ENCODE measurements around the gene BANF2.

The BANF2 gene

DNA sequence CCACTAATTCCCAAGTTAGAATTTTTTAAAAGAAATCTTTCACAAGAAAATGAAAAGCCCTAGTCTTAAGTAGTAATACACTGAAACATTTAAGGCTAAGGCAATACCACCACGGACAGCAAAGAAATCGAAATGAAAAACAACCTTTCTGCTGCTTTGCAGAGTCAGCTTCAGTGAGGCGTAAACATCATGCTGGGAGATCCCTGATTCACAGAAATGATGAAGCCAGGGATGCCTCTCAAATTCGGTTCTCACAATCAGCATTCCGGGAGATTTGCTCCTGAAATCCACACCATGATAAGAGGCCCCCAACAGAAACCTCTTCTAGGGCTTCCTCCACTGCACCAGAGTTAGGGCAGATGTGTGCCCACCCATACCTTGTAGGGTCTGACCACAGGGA is 36.3 kb upstream of the BANF2 start:
- DNase-seq, result no peak

DNA sequence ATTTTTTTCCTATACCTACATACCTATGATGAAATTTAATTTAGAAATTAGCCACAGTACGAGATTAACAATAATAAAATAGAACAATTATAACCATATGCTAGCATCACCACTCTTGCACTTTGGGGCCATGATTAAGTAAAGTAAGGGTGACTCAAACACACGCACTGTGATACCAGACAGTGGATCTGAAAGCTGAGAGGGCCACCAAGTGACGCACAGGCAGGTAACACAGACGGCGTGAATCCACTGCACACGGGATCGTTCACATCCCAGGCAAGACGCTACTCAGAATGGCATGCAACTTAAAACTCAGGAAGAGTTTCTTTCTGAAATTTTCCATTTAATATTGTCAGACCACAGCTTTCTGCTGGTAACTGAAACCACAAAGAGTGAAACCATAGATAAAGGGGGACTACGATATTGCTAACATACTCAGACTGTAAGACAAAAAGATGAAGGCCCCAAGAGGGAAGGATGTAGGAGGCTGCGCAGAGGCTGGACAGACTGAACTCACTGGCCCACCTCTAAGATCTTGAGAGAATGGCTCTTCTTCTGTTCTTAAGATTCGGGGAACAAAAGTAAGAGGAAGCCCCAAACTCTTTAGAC is 35.6 kb upstream of the BANF2 start:
- no peak for DNase-seq

DNA sequence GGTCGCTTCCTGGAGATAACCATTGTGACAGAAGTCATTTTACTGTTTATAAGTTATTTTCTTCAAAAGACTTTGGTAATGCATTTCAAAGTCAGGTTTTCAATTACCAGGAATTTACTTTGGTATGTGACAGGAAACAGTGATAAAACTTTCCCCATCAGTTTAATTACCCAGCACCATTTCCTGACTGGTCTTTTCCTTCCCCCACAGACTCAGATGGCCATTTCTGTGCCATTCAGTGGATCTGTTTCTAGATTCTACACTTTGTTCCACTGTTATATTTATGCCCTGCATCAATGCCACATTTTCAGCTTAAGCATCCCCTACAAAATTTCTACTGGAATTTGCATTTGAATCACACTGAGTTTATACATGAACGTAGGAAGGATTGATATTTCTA is 34.0 kb upstream of the BANF2 start:
- DNase-seq, result no peak

DNA sequence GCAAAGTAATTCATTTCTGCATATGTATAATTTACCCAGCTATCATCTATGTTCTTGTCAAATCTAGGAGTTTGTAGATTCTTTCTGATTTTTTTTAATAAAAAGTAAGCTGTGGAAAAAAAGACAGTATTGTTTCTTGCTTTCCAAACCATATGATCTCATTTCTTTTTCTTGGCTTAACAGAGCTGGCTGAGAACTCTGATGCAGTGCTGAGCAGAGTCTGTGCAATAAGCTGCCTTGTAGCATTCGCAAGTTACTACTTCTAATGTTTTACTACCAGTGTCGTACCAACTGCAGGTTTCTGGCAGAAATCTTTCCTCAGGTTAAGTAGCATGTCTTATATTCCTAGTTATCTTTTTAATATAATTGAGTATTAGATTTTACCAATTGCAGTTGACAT is 33.3 kb upstream of the BANF2 start:
- no peak for DNase-seq

DNA sequence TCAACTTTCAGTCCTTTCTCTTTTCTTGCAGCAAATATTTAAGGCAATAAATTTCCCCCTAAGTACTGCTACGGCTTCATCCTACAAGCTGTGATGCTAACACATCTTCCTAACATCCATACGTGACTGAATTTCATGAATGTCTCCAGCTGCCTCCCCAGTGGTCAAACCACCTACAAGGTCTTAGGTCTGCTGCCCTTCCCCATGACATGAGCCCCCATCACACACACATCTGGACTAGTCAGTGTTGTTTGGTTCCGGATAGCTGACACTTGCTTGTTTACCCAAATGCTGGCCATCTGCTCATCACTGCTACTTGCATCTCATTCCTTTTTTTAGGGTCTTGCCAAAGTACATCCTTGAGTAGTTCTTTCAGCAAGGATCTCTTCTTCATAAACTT is 32.3 kb upstream of the BANF2 start:
- no peak for DNase-seq

DNA sequence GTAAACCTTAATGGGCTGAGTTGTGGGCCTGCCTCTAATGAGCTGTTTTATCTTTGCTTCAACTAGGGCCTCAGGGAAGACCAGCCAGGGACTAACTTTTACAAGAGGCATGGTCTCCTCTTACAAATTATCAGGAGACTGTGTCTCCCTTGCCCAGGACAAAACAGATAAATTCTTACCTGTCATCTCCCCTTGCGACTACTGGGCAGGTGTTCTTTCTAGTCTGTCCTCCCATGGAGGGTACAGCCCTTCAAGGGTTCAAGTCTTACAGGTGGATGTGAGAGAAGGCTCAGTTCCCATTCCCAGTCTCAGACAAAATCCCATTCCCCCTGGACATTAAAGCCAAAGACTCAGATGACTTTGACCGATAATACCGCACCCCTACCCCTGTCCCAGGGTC is 31.3 kb upstream of the BANF2 start:
- DNase-seq, result no peak

DNA sequence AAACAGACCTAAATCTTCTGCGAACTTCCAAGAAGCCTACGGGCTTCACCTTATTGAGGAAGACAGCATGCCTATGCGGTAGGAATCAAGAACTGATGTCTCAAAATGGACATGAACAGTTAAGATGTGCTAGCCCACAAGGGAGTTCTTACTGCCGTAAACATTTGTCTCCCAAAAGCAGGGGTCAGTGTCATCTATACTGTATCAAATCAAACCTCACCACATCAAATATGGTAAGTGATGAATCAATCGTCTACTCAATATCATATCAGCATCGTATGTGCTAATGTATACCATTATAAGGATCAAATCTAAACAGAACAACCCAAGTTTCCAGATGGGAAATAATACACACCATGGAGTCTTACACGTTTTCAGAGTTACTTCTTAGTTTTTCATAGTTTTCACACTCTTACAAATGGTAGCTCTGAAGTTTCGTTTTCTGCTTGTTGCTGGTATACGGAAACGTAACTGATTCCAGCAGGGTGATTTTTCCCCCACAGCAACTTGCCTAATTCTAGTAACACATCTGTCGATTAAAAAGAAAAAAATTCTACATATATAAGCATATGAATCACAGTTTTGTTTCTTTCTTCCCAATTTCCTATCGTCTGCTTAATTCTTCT is 30.3 kb upstream of the BANF2 start:
- DNase-seq, result no peak

DNA sequence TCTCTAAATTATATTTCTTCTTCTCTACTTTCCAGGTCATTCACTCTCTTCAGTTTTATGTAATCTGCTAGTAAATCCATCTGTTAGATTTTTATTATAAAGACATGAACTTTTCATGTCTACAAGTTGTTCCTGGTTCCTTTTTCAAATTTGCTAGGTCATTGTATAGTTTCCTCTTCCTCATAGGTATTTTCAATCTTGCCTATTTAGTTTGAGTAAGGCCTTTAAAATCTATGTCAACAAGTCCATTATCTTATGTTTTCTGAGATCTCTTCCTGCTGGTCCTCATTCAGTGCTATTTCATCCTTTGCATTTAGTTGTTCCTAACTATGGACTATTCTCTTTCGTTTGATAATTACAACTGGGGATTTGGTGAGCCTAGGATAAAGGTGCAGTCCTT is 28.8 kb upstream of the BANF2 start:
- no peak for DNase-seq

DNA sequence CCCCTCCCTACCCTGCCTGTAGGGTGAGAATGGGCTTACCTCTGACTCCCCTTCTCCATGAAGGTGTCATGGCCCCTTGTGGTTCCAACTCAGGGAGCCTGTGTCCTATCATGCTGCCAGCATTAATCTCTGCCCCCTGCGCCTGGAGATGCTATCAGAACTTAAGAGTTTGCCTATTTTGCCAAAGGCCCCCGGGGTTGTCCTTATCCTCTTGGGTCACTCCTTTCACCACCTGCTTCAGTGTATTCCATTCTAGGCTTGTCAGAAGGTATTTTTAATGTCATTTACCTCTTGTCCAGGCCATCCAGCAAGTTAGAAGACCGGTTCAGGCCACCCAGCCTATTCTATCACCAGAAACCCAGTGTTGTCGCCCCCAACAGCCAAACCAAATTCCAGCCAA is 28.2 kb upstream of the BANF2 start:
- DNase-seq, result no peak

DNA sequence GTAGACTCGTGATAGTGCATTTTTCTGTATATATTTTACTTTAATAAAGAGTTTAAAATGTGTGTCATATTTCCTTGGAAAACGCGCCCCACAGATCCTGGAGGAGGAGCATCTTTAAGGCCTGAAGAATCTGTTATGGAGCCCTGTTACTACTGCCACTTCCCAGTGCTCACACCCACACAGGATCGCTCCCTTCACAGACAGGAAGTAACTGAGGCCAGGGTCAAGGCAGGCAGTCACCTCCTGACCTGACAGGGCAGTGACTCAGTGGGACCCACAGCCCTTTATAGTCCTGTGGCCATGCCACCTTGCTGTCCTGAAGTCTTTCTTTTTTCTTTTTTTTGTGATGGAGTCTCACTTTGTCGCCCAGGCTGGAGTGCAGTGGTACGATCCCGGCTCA is 26.7 kb upstream of the BANF2 start:
- no peak for DNase-seq

DNA sequence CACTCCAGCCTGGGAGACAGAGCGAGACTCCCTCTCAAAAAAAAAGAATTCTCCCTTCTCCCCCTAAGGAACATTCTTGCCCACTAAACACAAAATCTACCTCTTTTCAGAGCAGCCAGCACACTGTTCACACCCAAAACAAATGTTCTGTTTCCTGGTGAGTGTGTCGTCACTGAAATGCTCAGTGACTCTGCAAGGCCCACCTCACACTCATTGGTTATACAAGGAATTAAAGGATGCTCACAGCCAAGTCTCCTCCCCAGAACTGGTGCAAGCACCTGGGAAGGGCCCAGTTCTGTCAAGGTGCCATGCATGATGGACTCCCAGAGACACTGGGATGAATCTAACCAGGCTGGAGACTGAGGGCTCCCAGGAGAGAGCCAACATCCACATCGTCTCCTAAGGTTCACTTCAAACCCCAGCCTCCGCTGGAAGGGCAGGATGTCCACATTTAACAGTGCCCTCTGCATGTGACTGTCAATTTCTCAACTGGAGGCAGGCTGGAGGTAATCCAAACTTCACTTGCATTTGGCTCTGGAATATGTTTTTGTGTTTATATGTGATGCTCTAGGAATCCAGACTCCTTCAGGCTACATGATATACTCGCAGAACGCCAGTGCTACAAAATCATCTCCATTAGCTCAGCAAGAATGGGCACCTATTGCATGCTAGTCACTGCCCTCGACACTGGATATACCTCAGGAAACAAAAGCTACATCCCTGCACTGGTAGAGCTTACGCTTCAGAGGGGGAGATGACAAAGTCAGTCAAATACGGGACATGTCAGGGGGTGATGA is 24.8 kb upstream of the BANF2 start:
- no peak for DNase-seq

DNA sequence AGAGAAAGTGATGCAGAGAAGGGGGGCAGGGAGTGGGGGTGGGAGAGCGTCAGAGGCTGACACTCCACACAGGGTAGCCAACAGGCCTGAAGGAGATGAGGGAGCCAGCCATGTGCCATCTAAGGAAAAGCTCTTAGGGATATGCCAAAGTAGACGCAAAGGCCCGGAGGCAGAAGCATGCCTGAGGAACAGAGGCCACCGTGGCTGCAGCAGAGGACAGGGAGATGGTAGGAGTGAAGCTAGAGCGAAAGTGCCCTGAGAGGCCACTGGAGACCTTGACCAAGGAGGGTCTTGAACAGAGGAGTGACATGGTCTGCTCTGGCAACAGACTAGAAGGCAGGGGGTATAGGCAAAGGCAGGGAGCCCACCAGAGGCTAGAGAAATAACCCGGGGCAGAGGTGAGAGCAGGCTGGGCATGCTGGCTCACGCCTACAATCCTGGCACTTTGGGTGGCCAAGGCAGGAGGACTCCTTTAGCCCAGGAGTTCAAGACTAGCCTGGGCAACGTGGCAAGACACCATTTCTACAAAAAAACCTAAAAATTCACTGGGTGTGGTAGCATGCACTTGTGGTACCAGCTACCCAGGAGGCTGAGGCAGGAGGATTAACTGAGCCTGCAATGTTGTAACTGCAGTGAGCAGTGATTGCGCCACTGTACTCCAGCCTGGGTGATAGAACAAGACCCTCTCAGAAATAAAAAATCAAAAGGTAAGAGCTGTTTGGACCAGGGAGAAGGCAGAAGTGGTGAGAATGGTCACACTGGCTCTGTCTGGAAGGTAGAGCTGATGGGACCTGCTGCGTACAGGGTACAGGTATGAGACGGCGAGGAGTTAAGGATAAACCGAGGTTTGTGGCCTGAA is 24.0 kb upstream of the BANF2 start:
- no peak for DNase-seq

DNA sequence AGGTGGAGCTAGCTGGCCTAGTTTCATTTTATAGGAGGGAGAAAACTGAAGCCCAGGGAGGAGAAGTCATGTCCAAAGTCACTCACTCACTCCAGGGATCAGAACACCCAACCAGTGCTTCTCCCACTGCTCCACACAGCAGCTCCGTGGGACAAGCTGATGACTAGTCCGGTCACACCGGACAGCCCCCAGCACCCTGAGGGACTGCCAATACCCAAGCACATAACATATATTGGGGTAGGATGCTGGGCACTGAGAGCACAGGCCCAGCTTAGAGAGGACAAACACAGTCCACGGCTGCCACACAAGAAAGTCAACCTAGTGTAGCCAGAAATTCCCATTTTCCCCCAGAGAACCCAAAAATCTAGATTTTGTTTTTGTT is 23.4 kb upstream of the BANF2 start:
- DNase-seq, result no peak

DNA sequence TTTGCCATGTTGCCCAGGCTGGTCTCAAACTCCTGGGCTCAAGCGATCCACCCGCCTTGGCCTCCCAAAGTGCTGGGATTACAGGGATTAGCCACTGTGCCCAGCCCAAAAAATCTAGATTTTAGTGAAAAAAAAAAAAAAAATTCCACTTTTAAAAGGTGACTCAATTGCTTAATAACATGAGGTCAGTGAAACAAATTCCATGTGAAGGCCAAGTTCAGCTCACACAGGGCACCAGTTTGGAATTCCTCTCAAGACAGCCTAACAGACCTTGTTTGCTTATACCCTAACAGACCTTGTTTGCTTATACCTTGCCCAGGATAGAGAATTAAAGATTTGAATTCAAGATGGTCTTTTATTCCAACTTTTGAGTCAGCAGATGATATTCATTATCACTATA is 22.8 kb upstream of the BANF2 start:
- no peak for DNase-seq

DNA sequence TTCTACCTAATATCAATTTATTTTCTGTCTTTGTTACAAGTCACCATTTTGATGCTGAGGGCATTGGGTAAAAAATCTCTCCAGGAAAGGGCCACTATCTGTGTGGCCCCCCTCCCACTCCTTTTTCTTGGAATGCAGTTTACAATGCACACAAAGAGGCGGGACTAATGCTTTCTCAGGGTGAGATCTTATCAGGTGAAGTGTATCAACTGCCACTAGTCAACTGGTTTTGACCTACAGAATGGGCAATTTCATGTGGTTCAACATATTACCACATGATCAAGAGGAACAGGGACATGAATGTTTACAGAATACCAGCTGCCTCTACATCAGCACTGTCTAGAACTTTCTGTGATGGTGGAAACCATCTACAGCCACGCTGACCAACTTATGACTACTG is 21.5 kb upstream of the BANF2 start:
- no peak for DNase-seq

DNA sequence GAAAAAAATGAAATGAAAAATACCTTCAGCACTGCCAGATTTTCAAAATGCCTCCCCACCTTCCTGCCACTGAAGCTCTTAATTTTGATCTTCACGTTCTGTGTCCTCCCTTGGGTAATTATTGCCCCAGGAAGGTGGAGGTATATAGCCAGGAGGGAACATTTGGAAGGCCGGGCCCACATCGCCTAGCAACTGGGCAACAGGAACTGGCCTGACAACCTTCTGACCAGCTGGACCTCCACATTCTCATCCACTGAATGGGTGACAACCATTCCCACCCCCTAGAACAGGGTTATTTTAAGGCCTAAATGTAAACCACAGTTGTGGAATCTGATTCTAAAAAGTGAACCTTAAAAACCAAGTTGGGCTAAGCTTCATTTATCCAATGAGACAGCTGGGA is 20.9 kb upstream of the BANF2 start:
- no peak for DNase-seq

DNA sequence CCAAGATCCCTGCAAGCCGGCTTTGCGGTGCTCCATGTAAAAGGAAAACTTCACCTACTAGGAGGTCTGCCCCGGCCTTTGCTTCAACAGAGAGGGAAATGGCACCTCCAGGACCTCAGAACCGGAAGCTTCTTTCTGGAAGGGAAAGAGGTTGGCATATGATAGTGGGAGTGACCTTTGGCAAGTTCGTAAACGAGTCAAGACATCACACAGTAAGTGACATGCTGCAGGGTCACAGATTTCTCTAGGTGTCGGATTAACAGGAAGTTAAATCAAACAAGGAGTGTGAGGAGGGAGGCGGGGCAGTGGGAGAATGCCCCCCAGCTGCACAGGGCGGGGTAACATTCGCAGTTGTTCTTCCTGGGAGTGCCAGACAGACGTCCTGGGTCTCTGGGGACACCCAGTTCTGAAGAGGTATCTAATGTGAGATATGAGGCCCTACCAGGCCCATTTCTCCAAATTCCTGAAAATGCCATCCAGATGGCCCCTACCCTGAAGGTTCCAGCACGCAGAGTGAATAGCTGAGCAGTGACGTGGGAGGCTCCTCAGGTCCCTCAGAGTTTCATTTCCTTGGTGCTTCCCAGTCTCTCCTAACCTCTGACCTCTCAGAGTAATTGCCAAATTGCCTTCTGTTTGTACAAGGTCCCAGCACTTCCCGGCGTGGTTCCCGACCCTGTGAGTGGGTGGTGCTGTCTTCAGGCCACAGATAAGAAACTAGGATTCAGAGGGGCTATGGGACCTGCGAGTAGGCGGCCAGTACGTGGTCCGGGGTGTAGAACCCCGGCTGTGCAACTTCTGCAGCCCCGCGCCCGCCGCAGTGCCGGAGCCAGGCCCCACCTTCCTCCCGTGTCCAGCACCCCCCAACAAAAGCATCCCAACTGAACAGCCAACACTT is 19.6 kb upstream of the BANF2 start:
- peak in 6 of 56 donors; percentile 10 to 51 (median 32) for DNase-seq

DNA sequence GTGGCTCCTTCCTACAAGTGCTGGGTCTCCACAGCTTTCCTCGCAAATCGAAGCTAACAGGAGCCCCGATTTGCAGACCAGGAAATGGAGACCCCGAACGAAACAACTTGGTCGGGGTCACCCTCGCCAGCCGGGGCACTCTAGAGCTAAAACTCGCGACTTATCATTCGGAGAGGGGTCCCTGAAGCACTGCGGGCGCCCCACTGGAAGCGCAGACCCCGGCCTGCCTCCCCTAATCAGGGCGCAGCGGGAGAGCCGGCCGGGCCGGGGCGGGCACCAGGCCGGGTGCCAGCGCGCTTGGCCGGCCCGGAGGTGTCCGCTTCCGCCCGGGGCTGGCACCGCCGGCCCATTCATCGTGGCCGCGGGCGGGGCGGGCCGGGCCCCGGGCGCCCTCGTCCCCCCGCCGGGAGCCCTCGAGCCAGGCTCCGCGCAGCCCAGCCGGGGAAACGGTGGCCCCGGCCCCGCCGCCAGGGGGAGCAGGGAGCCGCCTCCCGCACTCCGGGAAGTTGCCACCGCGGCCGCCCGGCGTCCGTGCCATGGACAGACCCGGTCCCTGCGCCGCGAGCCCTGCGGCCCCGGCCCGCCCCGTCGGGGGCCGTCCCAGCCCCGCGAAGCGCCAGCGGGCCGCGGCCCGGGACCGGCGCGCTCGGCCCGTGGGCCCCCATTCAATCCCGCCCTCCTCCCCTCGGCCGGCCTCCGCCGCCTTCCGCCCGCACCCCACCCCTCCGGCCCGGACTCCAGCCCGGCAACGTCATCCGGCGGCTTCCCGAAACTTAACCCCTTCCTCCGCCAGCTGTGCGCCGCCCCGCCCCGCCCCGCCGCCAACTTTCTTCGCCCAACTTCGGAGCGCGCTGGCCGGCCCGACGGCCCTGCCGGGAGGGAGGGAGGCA is 18.7 kb upstream of the BANF2 start:
- DNase-seq, result peak in 52 of 56 donors; percentile 10 to 87 (median 64)

DNA sequence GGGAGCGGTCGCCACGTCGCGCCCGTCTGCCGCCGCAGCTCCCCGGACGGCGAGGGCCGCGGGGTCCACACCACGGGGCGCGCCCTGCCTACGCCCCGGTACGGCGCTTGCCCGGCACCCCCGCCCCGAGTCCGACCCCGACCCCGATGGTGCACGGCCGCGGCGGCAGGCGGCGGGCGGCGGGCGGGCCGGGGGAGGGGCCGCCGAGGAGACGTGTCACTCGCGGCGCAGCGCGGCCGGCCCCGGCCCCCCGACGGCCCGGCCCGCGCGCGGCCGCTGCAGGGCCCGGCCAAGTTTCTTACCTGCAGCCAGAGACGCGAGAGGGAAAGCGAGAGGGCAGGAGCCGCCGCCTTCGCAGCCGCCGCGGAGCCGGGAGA is 18.1 kb upstream of the BANF2 start:
- DNase-seq, result no peak

Measured in amygdala (tissue), 56 donors.